H9 (cell line): ENCODE data around the gene MRTFB. TPM values are rescaled to one million over a fixed set of nuclear protein-coding genes. Genes with fewer than 3 reads are reported as not detected.

Experiments
- DNase-seq: peaks from one replicate; pipeline ENCODE4 v3.0.0-alpha.2; 2017
- H2AFZ ChIP-seq: one replicate; pipeline ENCODE4 v1.6.1; 2013; ENCODE audit warnings: mild to moderate bottlenecking, low read length, control low read depth, moderate library complexity
- H2AK5ac ChIP-seq: 2 replicates; pipeline ENCODE4 v1.6.1; 2013; ENCODE audit warnings: low read length, control low read depth, mixed read lengths; ENCODE audit not compliant: insufficient read length
- H2BK120ac ChIP-seq: one replicate; pipeline ENCODE4 v1.6.1; 2013; ENCODE audit warnings: low read depth, mild to moderate bottlenecking, low read length, control low read depth, inconsistent platforms; ENCODE audit not compliant: poor library complexity, severe bottlenecking
- H2BK12ac ChIP-seq: 2 replicates; pipeline ENCODE4 v1.6.1; 2013; ENCODE audit warnings: low read length, control low read depth, mixed read lengths, low read depth; ENCODE audit not compliant: insufficient read length
- H2BK15ac ChIP-seq: 2 replicates; pipeline ENCODE4 v1.6.1; 2013; ENCODE audit warnings: low read depth, low read length, control low read depth
- H2BK20ac ChIP-seq: one replicate; pipeline ENCODE4 v1.6.1; 2013; ENCODE audit warnings: low read depth, mild to moderate bottlenecking, low read length, control low read depth, inconsistent platforms; ENCODE audit not compliant: poor library complexity, severe bottlenecking
- H2BK5ac ChIP-seq: 2 replicates; pipeline ENCODE4 v1.6.1; 2013; ENCODE audit warnings: low read length, control low read depth, mixed read lengths; ENCODE audit not compliant: insufficient read length
- H3K14ac ChIP-seq: 2 replicates; pipeline ENCODE4 v1.6.1; 2013; ENCODE audit warnings: low read length, control low read depth; ENCODE audit not compliant: insufficient read depth
- H3K18ac ChIP-seq: 2 replicates; pipeline ENCODE4 v1.6.1; 2013; ENCODE audit warnings: low read depth, mild to moderate bottlenecking, mixed read lengths, low read length, control low read depth; ENCODE audit not compliant: insufficient read length
- H3K23ac ChIP-seq: 2 replicates; pipeline ENCODE4 v1.6.1; 2013; ENCODE audit warnings: low read length, control low read depth, mixed read lengths, low read depth; ENCODE audit not compliant: insufficient read length
- H3K23me2 ChIP-seq: 2 replicates; pipeline ENCODE4 v1.6.1; 2013; ENCODE audit warnings: low read depth, mild to moderate bottlenecking, mixed read lengths, low read length, control low read depth; ENCODE audit not compliant: insufficient read length, poor library complexity, severe bottlenecking
- H3K27ac ChIP-seq: 2 replicates; pipeline ENCODE4 v1.5.1; 2013; ENCODE audit warnings: low read length, control low read depth, mixed read lengths, low read depth; ENCODE audit not compliant: insufficient read length
- H3K27me3 ChIP-seq: 2 replicates; pipeline ENCODE4 v1.6.1; 2013; ENCODE audit warnings: low read length, control low read depth, inconsistent platforms; ENCODE audit not compliant: insufficient read depth
- H3K4ac ChIP-seq: 2 replicates; pipeline ENCODE4 v1.6.1; 2013; ENCODE audit warnings: low read depth, mild to moderate bottlenecking, control low read depth, inconsistent platforms, low read length, moderate library complexity
- H3K4me1 ChIP-seq: 2 replicates; pipeline ENCODE4 v1.6.1; 2013; ENCODE audit warnings: low read length, control low read depth, inconsistent platforms; ENCODE audit not compliant: insufficient read depth
- H3K4me2 ChIP-seq: 2 replicates; pipeline ENCODE4 v1.6.1; 2013; ENCODE audit warnings: low read length, control low read depth, mixed read lengths; ENCODE audit not compliant: insufficient read length, insufficient read depth
- H3K56ac ChIP-seq: 2 replicates; pipeline ENCODE4 v1.6.1; 2013; ENCODE audit warnings: low read depth, mild to moderate bottlenecking, mixed read lengths, low read length, control low read depth; ENCODE audit not compliant: insufficient read length
- H3K79me1 ChIP-seq: 2 replicates; pipeline ENCODE4 v1.6.1; 2013; ENCODE audit warnings: low read depth, mild to moderate bottlenecking, moderate library complexity, low read length, control low read depth, inconsistent platforms; ENCODE audit not compliant: insufficient read depth, poor library complexity, severe bottlenecking
- H3K79me2 ChIP-seq: 2 replicates; pipeline ENCODE4 v1.6.1; 2013; ENCODE audit warnings: low read length, control low read depth, inconsistent platforms; ENCODE audit not compliant: insufficient read depth
- H3K9ac ChIP-seq: 2 replicates; pipeline ENCODE4 v1.6.1; 2013; ENCODE audit warnings: low read length, control low read depth, mixed read lengths; ENCODE audit not compliant: insufficient read length; ENCODE audit errors: extremely low read depth
- H3K9me3 ChIP-seq: one replicate; pipeline ENCODE4 v1.6.1; 2013; ENCODE audit warnings: low read depth, low read length, inconsistent platforms; ENCODE audit not compliant: control insufficient read depth
- H3T11ph ChIP-seq: one replicate; pipeline ENCODE4 v1.6.1; 2013; ENCODE audit warnings: mild to moderate bottlenecking, low read length, control low read depth, inconsistent platforms
- H4K20me1 ChIP-seq: one replicate; pipeline ENCODE4 v1.6.1; 2013; ENCODE audit not compliant: control insufficient read depth, insufficient read length, insufficient read depth
- H4K5ac ChIP-seq: 2 replicates; pipeline ENCODE4 v1.6.1; 2013; ENCODE audit warnings: low read depth, mild to moderate bottlenecking, mixed read lengths, low read length, control low read depth; ENCODE audit not compliant: insufficient read length
- H4K8ac ChIP-seq: replicated peaks from 2 replicates; pipeline ENCODE4 v1.6.1; 2013; ENCODE audit warnings: low read length, control low read depth, mixed read lengths, low read depth; ENCODE audit not compliant: insufficient read length
- H4K91ac ChIP-seq: 2 replicates; pipeline ENCODE4 v1.6.1; 2013; ENCODE audit warnings: low read depth, mild to moderate bottlenecking, moderate library complexity, mixed read lengths, low read length, control low read depth; ENCODE audit not compliant: insufficient read length
- H3K27ac Mint-ChIP-seq, 3 experiments: 2 replicates in 2 of 3; 3 replicates in 1 of 3; pipeline ENCODE4 v1.8.0; 2020 to 2021; ENCODE audit warnings: mixed read lengths in 3 of 3, mild to moderate bottlenecking in 1 of 3, moderate library complexity in 1 of 3
- H3K27me3 Mint-ChIP-seq: 2 replicates; pipeline ENCODE4 v1.8.0; 2021; ENCODE audit warnings: low read depth, mild to moderate bottlenecking, moderate library complexity, mixed read lengths
- H3K36me3 Mint-ChIP-seq, 3 experiments: 2 replicates in 2 of 3; 3 replicates in 1 of 3; pipeline ENCODE4 v1.8.0; 2020 to 2021; ENCODE audit warnings: low read depth in 3 of 3, mixed read lengths in 3 of 3; ENCODE audit not compliant: insufficient read depth in 1 of 3
- H3K4me1 Mint-ChIP-seq, 2 experiments: 2 replicates each; pipeline ENCODE4 v1.8.0; 2020; ENCODE audit warnings: mixed read lengths in 2 of 2
- H3K4me3 Mint-ChIP-seq, 2 experiments: 2 replicates in 1 of 2; 3 replicates in 1 of 2; pipeline ENCODE4 v1.8.0; 2020 to 2021; ENCODE audit warnings: mild to moderate bottlenecking in 2 of 2, mixed read lengths in 2 of 2, moderate library complexity in 1 of 2
- H3K9me3 Mint-ChIP-seq, 2 experiments: 2 replicates in 1 of 2; 3 replicates in 1 of 2; pipeline ENCODE4 v1.8.0; 2020; ENCODE audit warnings: mild to moderate bottlenecking in 2 of 2, mixed read lengths in 2 of 2, moderate library complexity in 1 of 2
- WGBS: extraction: QIAGEN DNeasy Blood & Tissue Kit; methylation state at CpG from one replicate; pipeline ENCODE4 v1.1.7; 2013; ENCODE audit warnings: missing lambda C conversion rate, low lambda C conversion rate, mixed read lengths; ENCODE audit not compliant: insufficient read length; ENCODE audit errors: extremely low coverage; 5-methylcytosine and 5-hydroxymethylcytosine counted together
- total RNA-seq: library from RNA; stranded (reverse); gene quantifications from 2 replicates; pipeline ENCODE4 v1.2.1, GENCODE V29; 2021
- TF ChIP-seq, protein P1 (sequence below): fragments of 200-600 bp; sonication (generic); conservative IDR thresholded peaks from 3 replicates; pipeline ENCODE4 v1.8.0; 2021; ENCODE audit warnings: antibody characterized with exemption, mild to moderate bottlenecking

MRTFB gene
- total RNA-seq, 1 experiment from 2014 or later: 29.9 TPM

DNA sequence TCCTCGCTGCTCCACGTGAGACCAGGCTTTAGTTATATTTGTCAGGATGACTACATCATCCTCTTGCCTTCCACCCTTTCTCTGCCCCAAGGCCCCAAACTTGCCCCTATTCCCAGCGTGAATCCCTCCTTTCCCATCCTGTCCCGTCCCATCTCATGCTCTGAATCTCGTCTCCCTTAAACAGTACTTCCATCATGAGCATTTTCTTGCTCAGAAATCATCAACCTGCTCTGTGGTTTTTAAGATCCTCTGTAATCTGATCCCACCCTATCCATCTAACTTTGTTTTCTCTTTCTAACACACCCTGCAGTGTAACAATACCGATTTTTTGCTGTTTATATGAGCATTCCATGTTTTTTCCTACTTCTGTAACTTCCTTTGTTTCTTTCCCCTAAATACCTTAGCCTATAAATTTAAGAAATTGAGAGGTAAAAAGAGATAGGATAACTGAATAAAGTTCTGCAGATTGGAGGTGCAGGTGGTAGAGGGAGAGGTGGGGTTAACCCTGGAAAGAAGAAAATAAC is 39.7 kb downstream of the MRTFB start:
- Histone ChIP-seq H4K8ac (no peak overlapping the region), H2BK20ac (no peak overlapping the region), H3K9ac (no peak overlapping the region), H3K14ac (no peak overlapping the region), H3K79me1 (peaks cover 4% of the 10 kb centered on the region), H2BK5ac (no peak overlapping the region), H3K23ac (no peak overlapping the region), H4K20me1 (no peaks in the 10 kb centered on the region), H2AFZ (no peak overlapping the region), H3K27ac (no peak overlapping the region), H4K5ac (no peak overlapping the region), H3K9me3 (no peaks in the 10 kb centered on the region), H3K56ac (no peak overlapping the region), H3K4me1 (no peaks in the 10 kb centered on the region; the same call in 1 of the 2 replicates), H3K27me3 (no peaks in the 10 kb centered on the region), H3T11ph (no peak overlapping the region), H3K18ac (no peak overlapping the region), H3K4ac (no peak overlapping the region), H4K91ac (no peak overlapping the region), H3K79me2 (peaks cover 4% of the 10 kb centered on the region; the same call in 1 of the 2 replicates), H2AK5ac (no peak overlapping the region), H3K4me2 (no peak overlapping the region), H3K23me2 (no peaks in the 10 kb centered on the region), H2BK15ac (no peak overlapping the region), H2BK120ac (no peak overlapping the region), H2BK12ac (no peak overlapping the region)
- no peaks in the 10 kb centered on the region; a peak in 1 of 7 replicates for H3K36me3 Mint-ChIP-seq
- H3K4me1 Mint-ChIP-seq: peaks cover 27% of the 10 kb centered on the region in 2 experiments
- H3K27me3 Mint-ChIP-seq: no peaks in the 10 kb centered on the region
- H3K4me3 Mint-ChIP-seq: no peak overlapping the region
- H3K9me3 Mint-ChIP-seq: no peaks in the 10 kb centered on the region
- TF ChIP-seq, protein P1, sequence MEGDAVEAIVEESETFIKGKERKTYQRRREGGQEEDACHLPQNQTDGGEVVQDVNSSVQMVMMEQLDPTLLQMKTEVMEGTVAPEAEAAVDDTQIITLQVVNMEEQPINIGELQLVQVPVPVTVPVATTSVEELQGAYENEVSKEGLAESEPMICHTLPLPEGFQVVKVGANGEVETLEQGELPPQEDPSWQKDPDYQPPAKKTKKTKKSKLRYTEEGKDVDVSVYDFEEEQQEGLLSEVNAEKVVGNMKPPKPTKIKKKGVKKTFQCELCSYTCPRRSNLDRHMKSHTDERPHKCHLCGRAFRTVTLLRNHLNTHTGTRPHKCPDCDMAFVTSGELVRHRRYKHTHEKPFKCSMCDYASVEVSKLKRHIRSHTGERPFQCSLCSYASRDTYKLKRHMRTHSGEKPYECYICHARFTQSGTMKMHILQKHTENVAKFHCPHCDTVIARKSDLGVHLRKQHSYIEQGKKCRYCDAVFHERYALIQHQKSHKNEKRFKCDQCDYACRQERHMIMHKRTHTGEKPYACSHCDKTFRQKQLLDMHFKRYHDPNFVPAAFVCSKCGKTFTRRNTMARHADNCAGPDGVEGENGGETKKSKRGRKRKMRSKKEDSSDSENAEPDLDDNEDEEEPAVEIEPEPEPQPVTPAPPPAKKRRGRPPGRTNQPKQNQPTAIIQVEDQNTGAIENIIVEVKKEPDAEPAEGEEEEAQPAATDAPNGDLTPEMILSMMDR: no peak
- H3K27ac Mint-ChIP-seq: peak overlapping the region in 1 of 3 experiments; percentile 56; a peak in 4 of 7 replicates
- no CpG with 5 or more reads among the region's 6 CpGs for WGBS
- no peak for DNase-seq
